HG03439 (cell line): ENCODE results near the gene MMP23B.
A peak's percentile ranks its signal among the peaks of the same experiment; 100 is the strongest.
"Not testable (repeated sequence)": the region's sequence is repeated elsewhere in the genome, so short reads cannot be mapped to it uniquely, and the experiment has no call there.

Experiments used
- ATAC-seq: cut with Tn5 transposase; IDR thresholded peaks from one replicate; pipeline ENCODE4 v1.9.1; 2021; ENCODE audit warnings: mild to moderate bottlenecking, moderate library complexity; ENCODE audit not compliant: unreplicated experiment

Gene MMP23B

GRCh38 chr1:1664318-1664717 lies 32.3 kb downstream of the MMP23B start:
- ATAC-seq: not testable (repeated sequence)

- no peak for ATAC-seq
These were observed 33.2 kb downstream of the MMP23B start for GRCh38 chr1:1664941-1665814.

GRCh38 chr1:1665815-1666251 lies 33.9 kb downstream of the MMP23B start:
- no peak for ATAC-seq

- no peak for ATAC-seq
These were observed 34.6 kb downstream of the MMP23B start for GRCh38 chr1:1666526-1666925.

GRCh38 chr1:1669468-1670440 lies 37.8 kb downstream of the MMP23B start:
- ATAC-seq: no peak

- ATAC-seq: no peak
These were observed 38.9 kb downstream of the MMP23B start for GRCh38 chr1:1670866-1671265.

- no peak for ATAC-seq
These were observed 39.6 kb downstream of the MMP23B start for GRCh38 chr1:1671365-1672119.

- ATAC-seq: no peak
These were observed 40.4 kb downstream of the MMP23B start for GRCh38 chr1:1672181-1672965.

- ATAC-seq: not testable (repeated sequence)
These were observed 42.8 kb downstream of the MMP23B start for GRCh38 chr1:1674806-1675205.

GRCh38 chr1:1675218-1675617 lies 43.2 kb downstream of the MMP23B start:
- ATAC-seq: peak; percentile 32

GRCh38 chr1:1676087-1676486 lies 44.1 kb downstream of the MMP23B start:
- ATAC-seq: not testable (repeated sequence)

GRCh38 chr1:1677718-1678580 lies 46.0 kb downstream of the MMP23B start:
- no peak for ATAC-seq

- ATAC-seq: no peak
These were observed 46.8 kb downstream of the MMP23B start for GRCh38 chr1:1678581-1679380.

GRCh38 chr1:1680031-1680911 lies 48.3 kb downstream of the MMP23B start:
- ATAC-seq: no peak

- ATAC-seq: no peak
These were observed 48.9 kb downstream of the MMP23B start for GRCh38 chr1:1680912-1681273.

- no peak for ATAC-seq
These were observed 51.3 kb downstream of the MMP23B start for GRCh38 chr1:1683104-1683905.
